GM06990 (cell line): ENCODE measurements around the gene MFRP.
A peak's percentile ranks its signal among the peaks of the same experiment; 100 is the strongest.

ENCODE experiments used
- DNase-seq: peaks from one replicate; pipeline ENCODE4 v3.0.0-alpha.2; 2011; ENCODE audit not compliant: insufficient read length; ENCODE audit errors: extremely low read depth
- H3K27me3 ChIP-seq: replicated peaks from 2 replicates; pipeline ENCODE4 v1.6.0; 2011; ENCODE audit warnings: low read length; ENCODE audit not compliant: control insufficient read depth, insufficient read depth
- H3K36me3 ChIP-seq: 2 replicates; pipeline ENCODE4 v1.5.1; 2011; ENCODE audit warnings: low read length; ENCODE audit not compliant: control insufficient read depth, insufficient read depth
- H3K4me3 ChIP-seq: replicated peaks from 2 replicates; pipeline ENCODE4 v1.5.1; 2011; ENCODE audit warnings: low read depth, mild to moderate bottlenecking, control low read depth, low read length
- TF ChIP-seq, protein P1 (sequence below): IDR thresholded peaks from 2 replicates; pipeline ENCODE4 v1.5.1; 2011; ENCODE audit warnings: low read length, control low read depth, mild to moderate bottlenecking, inconsistent platforms; ENCODE audit not compliant: insufficient read depth, poor library complexity, severe bottlenecking

Gene MFRP

DNA sequence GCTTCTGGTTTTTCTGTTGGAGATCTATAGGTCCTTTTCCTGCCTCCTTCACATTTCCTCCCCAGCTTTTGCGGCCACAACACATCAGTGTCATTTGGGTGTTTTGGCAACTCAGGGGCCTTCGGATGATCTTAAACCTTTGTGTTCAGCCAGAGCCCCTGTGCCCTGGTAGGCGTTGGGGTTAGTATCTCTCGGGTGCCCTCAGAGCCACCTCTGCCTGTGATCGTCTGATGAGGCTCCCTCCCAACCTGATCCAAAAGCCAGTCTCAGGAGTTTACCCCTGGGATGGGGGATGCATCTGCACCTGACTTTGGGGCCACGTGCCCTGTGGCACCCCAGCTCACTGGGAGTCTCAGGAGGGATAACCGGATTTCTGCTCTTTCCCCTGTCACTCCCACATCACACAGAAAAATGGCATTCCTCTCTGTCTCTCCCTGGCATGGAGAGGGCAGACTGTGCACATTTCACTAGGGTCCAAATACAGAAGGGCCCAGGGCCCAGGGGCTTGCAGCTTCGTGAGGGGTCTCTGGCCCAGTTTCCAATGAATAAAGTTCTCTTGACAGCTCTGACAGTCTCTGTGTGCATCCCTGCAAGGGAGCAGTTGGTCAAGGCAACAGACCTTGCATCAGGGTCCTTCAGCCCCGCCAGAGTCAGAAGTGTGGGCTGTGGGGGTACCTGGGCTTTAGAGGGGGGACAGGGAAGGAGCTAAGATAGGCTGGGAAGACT, 9.6 kb downstream of the MFRP start:
- Histone ChIP-seq H3K4me3 (no peak overlapping the region), H3K36me3 (peaks cover 5% of the 10 kb centered on the region; the same call in 1 of the 2 replicates), H3K27me3 (no peaks in the 10 kb centered on the region; the same call in 1 of the 2 replicates)
- no peak for DNase-seq
- TF ChIP-seq, protein P1, sequence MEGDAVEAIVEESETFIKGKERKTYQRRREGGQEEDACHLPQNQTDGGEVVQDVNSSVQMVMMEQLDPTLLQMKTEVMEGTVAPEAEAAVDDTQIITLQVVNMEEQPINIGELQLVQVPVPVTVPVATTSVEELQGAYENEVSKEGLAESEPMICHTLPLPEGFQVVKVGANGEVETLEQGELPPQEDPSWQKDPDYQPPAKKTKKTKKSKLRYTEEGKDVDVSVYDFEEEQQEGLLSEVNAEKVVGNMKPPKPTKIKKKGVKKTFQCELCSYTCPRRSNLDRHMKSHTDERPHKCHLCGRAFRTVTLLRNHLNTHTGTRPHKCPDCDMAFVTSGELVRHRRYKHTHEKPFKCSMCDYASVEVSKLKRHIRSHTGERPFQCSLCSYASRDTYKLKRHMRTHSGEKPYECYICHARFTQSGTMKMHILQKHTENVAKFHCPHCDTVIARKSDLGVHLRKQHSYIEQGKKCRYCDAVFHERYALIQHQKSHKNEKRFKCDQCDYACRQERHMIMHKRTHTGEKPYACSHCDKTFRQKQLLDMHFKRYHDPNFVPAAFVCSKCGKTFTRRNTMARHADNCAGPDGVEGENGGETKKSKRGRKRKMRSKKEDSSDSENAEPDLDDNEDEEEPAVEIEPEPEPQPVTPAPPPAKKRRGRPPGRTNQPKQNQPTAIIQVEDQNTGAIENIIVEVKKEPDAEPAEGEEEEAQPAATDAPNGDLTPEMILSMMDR, result no peak

DNA sequence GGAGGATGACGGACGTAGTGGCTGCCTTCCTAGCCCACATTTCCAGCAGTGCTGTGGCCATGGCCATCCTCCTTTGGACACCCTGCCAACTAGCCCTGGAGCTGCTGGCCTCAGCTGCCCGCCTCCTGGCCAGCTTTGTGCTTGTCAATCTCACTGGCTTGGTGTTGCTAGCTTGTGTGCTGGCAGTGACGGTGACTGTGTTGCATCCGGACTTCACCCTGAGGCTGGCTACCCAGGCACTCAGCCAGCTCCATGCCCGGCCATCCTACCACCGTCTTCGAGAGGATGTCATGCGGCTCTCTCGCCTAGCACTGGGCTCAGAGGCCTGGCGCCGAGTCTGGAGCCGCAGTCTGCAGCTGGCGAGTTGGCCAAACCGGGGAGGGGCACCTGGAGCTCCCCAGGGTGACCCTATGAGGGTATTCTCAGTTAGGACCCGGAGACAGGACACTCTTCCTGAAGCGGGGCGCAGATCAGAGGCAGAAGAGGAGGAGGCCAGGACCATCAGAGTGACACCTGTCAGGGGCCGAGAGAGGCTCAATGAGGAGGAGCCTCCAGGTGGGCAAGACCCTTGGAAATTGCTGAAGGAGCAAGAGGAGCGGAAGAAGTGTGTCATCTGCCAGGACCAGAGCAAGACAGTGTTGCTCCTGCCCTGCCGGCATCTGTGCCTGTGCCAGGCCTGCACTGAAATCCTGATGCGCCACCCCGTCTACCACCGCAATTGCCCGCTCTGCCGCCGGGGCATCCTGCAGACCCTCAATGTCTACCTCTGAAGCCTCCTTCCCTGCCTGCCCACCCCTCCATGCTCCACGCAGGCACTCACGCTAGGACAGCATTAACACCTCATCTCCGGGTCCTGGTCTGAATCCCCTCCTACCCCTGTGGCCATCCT, 10.6 kb downstream of the MFRP start:
- DNase-seq, result no peak
- H3K4me3 ChIP-seq, result peak overlapping the region; percentile 75
- peaks cover 5% of the 10 kb centered on the region; the same call in 1 of the 2 replicates for H3K36me3 ChIP-seq
- TF ChIP-seq, protein P1, result no peak
- H3K27me3 ChIP-seq, result no peaks in the 10 kb centered on the region; the same call in 1 of the 2 replicates

DNA sequence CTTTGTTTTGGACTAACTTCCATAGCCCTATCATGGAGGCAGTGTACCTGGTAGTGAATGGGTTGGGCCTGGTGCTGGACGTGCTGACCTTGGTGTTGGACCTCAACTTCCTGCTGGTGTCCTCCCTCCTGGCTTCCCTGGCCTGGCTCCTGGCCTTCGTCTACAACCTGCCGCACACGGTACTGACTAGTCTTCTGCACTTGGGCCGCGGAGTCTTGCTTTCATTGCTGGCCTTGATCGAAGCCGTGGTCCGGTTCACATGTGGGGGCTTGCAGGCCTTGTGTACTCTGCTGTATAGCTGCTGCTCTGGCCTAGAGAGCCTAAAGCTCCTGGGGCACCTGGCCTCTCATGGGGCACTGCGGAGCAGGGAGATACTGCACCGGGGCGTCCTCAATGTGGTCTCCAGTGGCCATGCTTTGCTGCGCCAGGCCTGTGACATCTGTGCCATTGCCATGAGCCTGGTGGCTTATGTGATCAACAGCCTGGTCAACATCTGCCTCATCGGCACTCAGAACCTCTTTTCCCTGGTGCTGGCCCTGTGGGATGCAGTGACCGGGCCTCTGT, 11.3 kb downstream of the MFRP start:
- TF ChIP-seq, protein P1, result no peak
- Histone ChIP-seq H3K36me3 (peaks cover 5% of the 10 kb centered on the region; the same call in 1 of the 2 replicates), H3K4me3 (peak overlapping the region; percentile 75), H3K27me3 (no peaks in the 10 kb centered on the region)
- no peak for DNase-seq

DNA sequence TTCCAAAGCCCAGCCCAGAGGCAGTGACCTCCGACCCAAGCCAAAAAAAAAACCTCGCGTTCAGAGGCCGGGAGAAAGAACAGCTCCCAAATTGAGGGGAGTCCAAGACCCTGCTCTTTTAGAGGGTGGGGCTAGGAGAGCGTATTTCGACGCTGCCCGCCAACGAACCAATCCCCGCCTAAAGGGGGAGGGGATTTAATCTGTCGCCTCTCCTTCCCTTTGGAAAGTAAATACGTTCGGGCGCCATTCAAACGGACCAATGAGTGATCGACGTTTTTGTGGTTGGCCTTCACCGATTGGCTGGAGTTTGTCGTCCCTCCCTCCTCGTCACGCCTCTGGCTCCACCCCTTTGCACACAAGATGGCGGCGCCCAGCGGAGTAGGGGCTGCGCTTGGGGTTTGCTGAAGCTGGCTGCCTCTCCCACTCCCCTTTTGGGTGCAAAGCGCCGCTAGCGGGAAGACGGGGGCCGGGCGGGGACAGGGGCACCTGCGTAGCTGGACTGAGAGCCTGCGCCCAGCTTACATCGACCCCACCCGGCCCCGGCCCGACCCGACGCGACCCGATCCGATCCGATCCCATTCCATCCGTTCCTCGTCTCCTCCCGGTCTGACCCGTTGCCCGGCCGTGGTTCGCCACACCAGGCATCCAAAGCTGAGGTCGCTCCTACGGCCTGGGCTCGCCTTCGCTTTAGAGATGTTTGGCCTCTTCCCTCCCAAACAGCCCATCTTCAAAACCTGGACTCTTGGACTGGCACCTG, 12.2 kb downstream of the MFRP start, which contains the start of gene RNF26:
Gene RNF26, plus strand, starts transcription at position 354 of the 757 bp plus-strand sequence. CDS start 596 bp downstream, outside the sequence.
- peaks cover 5% of the 10 kb centered on the region; the same call in 1 of the 2 replicates for H3K36me3 ChIP-seq
- peak within 1 kb of the TSS; percentile 75 for H3K4me3 ChIP-seq
- H3K27me3 ChIP-seq, result no peaks in the 10 kb centered on the region
- TF ChIP-seq, protein P1, result no peak
- DNase-seq, result peak; percentile 88

DNA sequence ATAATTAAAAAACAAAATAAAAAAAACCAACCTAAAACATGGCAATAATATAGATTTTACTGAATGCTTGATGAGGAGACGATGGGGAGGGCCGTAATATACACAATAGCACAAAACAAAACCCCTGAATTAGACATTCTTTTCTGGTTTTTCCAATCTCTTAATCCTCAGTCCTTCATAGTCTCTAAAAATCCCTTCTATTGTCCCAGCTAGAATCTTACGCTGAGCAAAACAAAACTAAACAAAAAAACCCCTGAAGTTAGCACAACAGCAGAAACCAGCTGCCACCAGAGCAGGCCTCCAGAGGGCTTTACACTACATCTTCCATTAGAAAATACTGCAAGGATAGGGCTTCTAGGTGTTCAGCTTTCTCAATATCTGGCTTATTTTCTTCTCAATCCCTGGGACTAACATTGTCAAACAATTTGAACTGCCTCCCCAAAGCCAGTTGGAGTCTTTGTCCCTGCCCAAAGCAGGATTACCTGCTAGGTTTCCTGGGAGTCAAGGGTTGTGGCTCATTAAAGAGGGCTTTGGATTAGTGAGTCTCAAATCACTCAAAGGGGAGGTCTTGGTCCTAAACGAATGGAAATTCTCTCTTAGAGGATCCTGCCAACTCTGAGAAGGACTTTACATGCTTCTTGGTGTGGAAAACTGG, 14.3 kb downstream of the MFRP start:
- Histone ChIP-seq H3K36me3 (peaks cover 3% of the 10 kb centered on the region; the same call in 1 of the 2 replicates), H3K27me3 (no peaks in the 10 kb centered on the region), H3K4me3 (no peak overlapping the region)
- DNase-seq, result no peak
- TF ChIP-seq, protein P1, result no peak
